ENCODE measurements around the gene NLGN1.

DNA sequence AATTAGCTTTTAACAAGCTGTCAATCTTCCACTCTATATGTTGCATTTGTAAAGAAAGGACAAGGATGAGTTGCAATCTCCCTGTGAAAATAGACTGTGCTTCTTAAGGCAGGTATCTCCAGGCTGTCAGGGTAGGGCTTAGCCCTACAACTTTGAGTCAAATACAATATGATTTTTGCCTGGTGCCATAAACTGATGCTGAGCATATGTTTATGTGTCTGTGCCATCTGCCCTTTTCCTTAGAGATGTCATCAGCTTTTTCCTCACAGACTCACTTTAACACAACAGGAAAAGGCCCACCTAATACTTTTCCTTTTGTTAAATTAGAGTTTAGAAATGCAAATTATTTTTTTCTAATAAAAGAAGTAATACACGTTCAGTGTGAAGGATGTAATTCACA, 548.3 kb downstream of the NLGN1 start:
- TF ChIP-seq POLR2A (IDR thresholded peaks at IDR 0.05; ENCODE audit: extremely low read depth, insufficient read length) (no peak), MYC (IDR thresholded peaks at IDR 0.05; ENCODE audit: low read depth, low read length) (no peak)
- TF ChIP-seq, protein P1, sequence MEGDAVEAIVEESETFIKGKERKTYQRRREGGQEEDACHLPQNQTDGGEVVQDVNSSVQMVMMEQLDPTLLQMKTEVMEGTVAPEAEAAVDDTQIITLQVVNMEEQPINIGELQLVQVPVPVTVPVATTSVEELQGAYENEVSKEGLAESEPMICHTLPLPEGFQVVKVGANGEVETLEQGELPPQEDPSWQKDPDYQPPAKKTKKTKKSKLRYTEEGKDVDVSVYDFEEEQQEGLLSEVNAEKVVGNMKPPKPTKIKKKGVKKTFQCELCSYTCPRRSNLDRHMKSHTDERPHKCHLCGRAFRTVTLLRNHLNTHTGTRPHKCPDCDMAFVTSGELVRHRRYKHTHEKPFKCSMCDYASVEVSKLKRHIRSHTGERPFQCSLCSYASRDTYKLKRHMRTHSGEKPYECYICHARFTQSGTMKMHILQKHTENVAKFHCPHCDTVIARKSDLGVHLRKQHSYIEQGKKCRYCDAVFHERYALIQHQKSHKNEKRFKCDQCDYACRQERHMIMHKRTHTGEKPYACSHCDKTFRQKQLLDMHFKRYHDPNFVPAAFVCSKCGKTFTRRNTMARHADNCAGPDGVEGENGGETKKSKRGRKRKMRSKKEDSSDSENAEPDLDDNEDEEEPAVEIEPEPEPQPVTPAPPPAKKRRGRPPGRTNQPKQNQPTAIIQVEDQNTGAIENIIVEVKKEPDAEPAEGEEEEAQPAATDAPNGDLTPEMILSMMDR (IDR thresholded peaks at IDR 0.05; ENCODE audit: low read depth, low read length): no peak

Data from NB4 (cell line).